Measurements from ENCODE around the gene CDH4.

Gene CDH4

DNA sequence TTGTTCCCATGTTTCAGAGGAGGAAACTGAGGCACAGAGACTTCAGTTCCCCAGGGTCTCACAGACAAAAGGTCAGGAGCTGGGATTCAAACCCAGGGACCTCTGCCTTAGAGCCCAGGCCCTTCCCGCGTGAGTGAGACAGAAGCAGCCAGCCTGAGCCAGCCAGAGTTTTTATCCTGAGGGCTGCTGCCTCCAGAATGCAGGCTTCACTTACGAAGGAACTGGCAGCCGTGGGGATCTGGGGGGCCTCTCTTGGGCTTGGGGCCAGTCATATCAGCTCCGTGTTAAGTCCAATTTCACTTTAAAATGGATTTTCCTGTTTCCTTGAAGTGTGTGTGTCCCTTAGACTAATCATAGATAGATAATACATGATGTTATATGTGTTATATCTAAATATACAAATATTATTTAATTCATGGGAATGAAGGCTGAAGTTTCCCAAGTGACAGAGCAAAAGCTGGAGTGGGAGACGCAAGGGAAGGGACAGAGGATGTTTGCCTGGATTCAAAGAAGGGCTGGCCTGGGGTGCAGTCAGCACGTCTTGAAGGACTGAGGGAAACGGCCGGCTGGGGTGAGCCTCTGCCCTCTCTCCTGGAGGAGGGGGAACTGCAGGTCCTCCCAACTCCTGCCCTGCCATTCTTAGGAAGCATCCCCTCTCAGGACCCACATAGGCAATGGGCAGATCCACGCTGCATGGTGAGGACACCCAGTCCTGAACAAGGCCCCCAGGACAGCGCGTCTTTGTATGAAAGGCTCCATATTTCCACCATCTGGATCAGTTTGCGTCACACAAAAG, 320.1 kb downstream of the CDH4 start:
- no peak for TF ChIP-seq CTCF (IDR thresholded peaks at IDR 0.05; ENCODE audit: borderline replicate concordance, extremely low read depth, low read length, poor library complexity, severe bottlenecking)
- no peak for TF ChIP-seq EZH2 (IDR thresholded peaks at IDR 0.05; ENCODE audit: borderline replicate concordance, low read depth, low read length, severe bottlenecking)
- Histone ChIP-seq H3K4me3 (ENCODE audit: low read depth in 1 of 2, low read length in 2 of 2) (no peak overlapping the region), H3K27me3 (ENCODE audit: insufficient read depth, low read length, poor library complexity) (peaks cover 5% of the 10 kb centered on the region), H3K79me2 (ENCODE audit: insufficient read depth, low read length) (no peaks in the 10 kb centered on the region), H3K9ac (ENCODE audit: low read depth, low read length) (no peak overlapping the region), H3K4me1 (ENCODE audit: insufficient read depth, low read length) (no peaks in the 10 kb centered on the region), H2AFZ (ENCODE audit: low read depth, low read length) (no peak overlapping the region), H4K20me1 (ENCODE audit: insufficient read depth, low read length) (peaks cover 8% of the 10 kb centered on the region; the same call in 1 of the 2 replicates), H3K4me2 (ENCODE audit: insufficient read depth, low read length) (no peak overlapping the region), H3K9me3 (ENCODE audit: insufficient read depth, low read length, severe bottlenecking) (no peaks in the 10 kb centered on the region), H3K27ac (ENCODE audit: low read length) (no peak overlapping the region), H3K36me3 (ENCODE audit: insufficient read depth, low read length) (no peaks in the 10 kb centered on the region)
- DNase-seq (no peak), ATAC-seq (ENCODE audit: insufficient read depth, low read depth) (no peak)

- no peaks in the 10 kb centered on the region for H3K4me1 ChIP-seq (ENCODE audit: insufficient read depth, low read length)
- ATAC-seq (ENCODE audit: insufficient read depth, low read depth): no peak
- H3K4me2 ChIP-seq (ENCODE audit: insufficient read depth, low read length): no peak overlapping the region
- TF ChIP-seq CTCF (IDR thresholded peaks at IDR 0.05; ENCODE audit: borderline replicate concordance, extremely low read depth, low read length, poor library complexity, severe bottlenecking) (no peak), EZH2 (IDR thresholded peaks at IDR 0.05; ENCODE audit: borderline replicate concordance, low read depth, low read length, severe bottlenecking) (no peak)
- no peaks in the 10 kb centered on the region for H3K9me3 ChIP-seq (ENCODE audit: insufficient read depth, low read length, severe bottlenecking)
- H3K79me2 ChIP-seq (ENCODE audit: insufficient read depth, low read length): no peaks in the 10 kb centered on the region
- H3K4me3 ChIP-seq (ENCODE audit: low read depth in 1 of 2, low read length in 2 of 2): no peak overlapping the region
- H3K9ac ChIP-seq (ENCODE audit: low read depth, low read length): no peak overlapping the region
- H3K27ac ChIP-seq (ENCODE audit: low read length): no peak overlapping the region
- H4K20me1 ChIP-seq (ENCODE audit: insufficient read depth, low read length): peaks cover 8% of the 10 kb centered on the region; the same call in 1 of the 2 replicates
- no peak overlapping the region for H2AFZ ChIP-seq (ENCODE audit: low read depth, low read length)
- peaks cover 10% of the 10 kb centered on the region for H3K27me3 ChIP-seq (ENCODE audit: insufficient read depth, low read length, poor library complexity)
- DNase-seq: no peak
- no peaks in the 10 kb centered on the region for H3K36me3 ChIP-seq (ENCODE audit: insufficient read depth, low read length)
Measured at GRCh38 chr20:61572789-61573188, 320.7 kb downstream of the CDH4 start.

GRCh38 chr20:61573415-61574305, 321.6 kb downstream of the CDH4 start:
- peaks cover 12% of the 10 kb centered on the region for H3K27me3 ChIP-seq (ENCODE audit: insufficient read depth, low read length, poor library complexity)
- no peak for ATAC-seq (ENCODE audit: insufficient read depth, low read depth)

More at GRCh38 chr20:61573415-61574305, 321.6 kb downstream of the CDH4 start:
- Histone ChIP-seq H3K4me1 (ENCODE audit: insufficient read depth, low read length) (no peaks in the 10 kb centered on the region), H3K4me2 (ENCODE audit: insufficient read depth, low read length) (no peak overlapping the region), H2AFZ (ENCODE audit: low read depth, low read length) (no peak overlapping the region), H3K4me3 (ENCODE audit: low read depth in 1 of 2, low read length in 2 of 2) (no peak overlapping the region), H3K9ac (ENCODE audit: low read depth, low read length) (no peak overlapping the region), H3K36me3 (ENCODE audit: insufficient read depth, low read length) (no peaks in the 10 kb centered on the region), H4K20me1 (ENCODE audit: insufficient read depth, low read length) (peaks cover 8% of the 10 kb centered on the region; the same call in 1 of the 2 replicates), H3K27ac (ENCODE audit: low read length) (no peak overlapping the region), H3K9me3 (ENCODE audit: insufficient read depth, low read length, severe bottlenecking) (no peaks in the 10 kb centered on the region), H3K79me2 (ENCODE audit: insufficient read depth, low read length) (no peaks in the 10 kb centered on the region)
- no peak for TF ChIP-seq EZH2 (IDR thresholded peaks at IDR 0.05; ENCODE audit: borderline replicate concordance, low read depth, low read length, severe bottlenecking)
- TF ChIP-seq CTCF (IDR thresholded peaks at IDR 0.05; ENCODE audit: borderline replicate concordance, extremely low read depth, low read length, poor library complexity, severe bottlenecking): no peak
- no peak for DNase-seq
